Mucosa of descending colon (tissue), 3 donors: ENCODE results near the gene RBP4. TPM values are rescaled to one million over a fixed set of nuclear protein-coding genes. Genes with fewer than 3 reads are reported as not detected.

Experiments used
- ATAC-seq: fragments of 200-7000 bp; cut with Tn5 transposase; one replicate; pipeline ENCODE4 v1.9.1; 2020; ENCODE audit warnings: mild to moderate bottlenecking, moderate library complexity
- DNase-seq, 3 donors: peaks; one replicate each; pipeline ENCODE4 v3.0.0-alpha.2; 2020
- H3K36me3 ChIP-seq: fragments of 200-600 bp; one replicate; pipeline ENCODE4 v1.8.0; 2021; ENCODE audit warnings: low read depth, mild to moderate bottlenecking
- H3K4me1 ChIP-seq: fragments of 200-600 bp; one replicate; pipeline ENCODE4 v1.8.0; 2021; ENCODE audit warnings: low read depth, mild to moderate bottlenecking
- H3K4me3 ChIP-seq: fragments of 200-600 bp; one replicate; pipeline ENCODE4 v1.8.0; 2021; ENCODE audit warnings: mild to moderate bottlenecking
- H3K9me3 ChIP-seq: fragments of 200-600 bp; one replicate; pipeline ENCODE4 v1.8.0; 2021; ENCODE audit warnings: mild to moderate bottlenecking
- intact Hi-C, 2 donors: fragments of 100-400 bp; cut with DNase I in 1 of 2; cut with micrococcal nuclease in 1 of 2; formaldehyde crosslinking; loops; one replicate each; pipeline versions ENCODE4 v1.11.0 to v1.11.1; 2022; cut with DNase I, micrococcal nuclease
- total RNA-seq, 3 donors: library from RNA; stranded (reverse); fragmentation: NEBNext Ultra II Directional in 2 of 3; extraction: Animal tissue kit (Norgen Biotek cat#: 25700) in 2 of 3; gene quantifications; one replicate each; pipeline versions ENCODE4 v1.2.1 to v1.2.4, GENCODE V29; 2021 to 2023
- TF ChIP-seq, protein P1 (sequence below): fragments of 200-600 bp; IDR thresholded peaks from one replicate; pipeline ENCODE4 v1.8.0; 2022; ENCODE audit warnings: antibody characterized with exemption, mild to moderate bottlenecking
- donor health status: DM: no; HTN: no; CAD: no; lungs with moderate emphysema.
- donor health status: DM: no; HTN: no; CAD: no.
- donor health status: DM: no; HTN: yes; CAD: no.

Gene RBP4
- total RNA-seq, 3 donors from 2014 or later: 5.2 to 7.0 (median 6.6) TPM

DNA sequence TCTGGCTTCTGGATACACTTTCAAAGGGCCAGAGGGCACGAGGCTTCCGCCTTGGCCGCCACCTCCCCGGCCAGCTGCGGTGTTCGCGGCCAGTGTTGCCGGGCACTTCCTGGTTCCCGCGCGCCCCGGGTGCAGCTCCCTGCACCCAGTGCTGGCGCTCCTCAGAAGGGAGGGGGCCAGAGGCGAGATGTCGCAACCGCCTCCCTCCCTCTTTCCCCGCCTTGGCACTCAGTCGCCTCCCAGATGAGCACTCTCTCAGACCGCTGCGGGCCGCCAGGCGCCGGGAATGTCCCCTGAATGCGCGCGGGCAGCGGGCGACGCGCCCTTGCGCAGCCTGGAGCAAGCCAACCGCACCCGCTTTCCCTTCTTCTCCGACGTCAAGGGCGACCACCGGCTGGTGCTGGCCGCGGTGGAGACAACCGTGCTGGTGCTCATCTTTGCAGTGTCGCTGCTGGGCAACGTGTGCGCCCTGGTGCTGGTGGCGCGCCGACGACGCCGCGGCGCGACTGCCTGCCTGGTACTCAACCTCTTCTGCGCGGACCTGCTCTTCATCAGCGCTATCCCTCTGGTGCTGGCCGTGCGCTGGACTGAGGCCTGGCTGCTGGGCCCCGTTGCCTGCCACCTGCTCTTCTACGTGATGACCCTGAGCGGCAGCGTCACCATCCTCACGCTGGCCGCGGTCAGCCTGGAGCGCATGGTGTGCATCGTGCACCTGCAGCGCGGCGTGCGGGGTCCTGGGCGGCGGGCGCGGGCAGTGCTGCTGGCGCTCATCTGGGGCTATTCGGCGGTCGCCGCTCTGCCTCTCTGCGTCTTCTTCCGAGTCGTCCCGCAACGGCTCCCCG lies 34.4 kb downstream of the RBP4 start, which contains the start of gene FFAR4:
Gene FFAR4, plus strand, starts transcription at position 231 of the 842 bp plus-strand sequence. Its CDS starts 56 bp downstream, at position 287.
- ATAC-seq (peak; percentile 93), DNase-seq (peak; percentile 57 to 81 (median 80))
- TF ChIP-seq, protein P1, sequence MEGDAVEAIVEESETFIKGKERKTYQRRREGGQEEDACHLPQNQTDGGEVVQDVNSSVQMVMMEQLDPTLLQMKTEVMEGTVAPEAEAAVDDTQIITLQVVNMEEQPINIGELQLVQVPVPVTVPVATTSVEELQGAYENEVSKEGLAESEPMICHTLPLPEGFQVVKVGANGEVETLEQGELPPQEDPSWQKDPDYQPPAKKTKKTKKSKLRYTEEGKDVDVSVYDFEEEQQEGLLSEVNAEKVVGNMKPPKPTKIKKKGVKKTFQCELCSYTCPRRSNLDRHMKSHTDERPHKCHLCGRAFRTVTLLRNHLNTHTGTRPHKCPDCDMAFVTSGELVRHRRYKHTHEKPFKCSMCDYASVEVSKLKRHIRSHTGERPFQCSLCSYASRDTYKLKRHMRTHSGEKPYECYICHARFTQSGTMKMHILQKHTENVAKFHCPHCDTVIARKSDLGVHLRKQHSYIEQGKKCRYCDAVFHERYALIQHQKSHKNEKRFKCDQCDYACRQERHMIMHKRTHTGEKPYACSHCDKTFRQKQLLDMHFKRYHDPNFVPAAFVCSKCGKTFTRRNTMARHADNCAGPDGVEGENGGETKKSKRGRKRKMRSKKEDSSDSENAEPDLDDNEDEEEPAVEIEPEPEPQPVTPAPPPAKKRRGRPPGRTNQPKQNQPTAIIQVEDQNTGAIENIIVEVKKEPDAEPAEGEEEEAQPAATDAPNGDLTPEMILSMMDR: no peak
- H3K9me3 ChIP-seq: no peaks in the 10 kb centered on the region
- H3K36me3 ChIP-seq: no peaks in the 10 kb centered on the region
- peak within 1 kb of the TSS; percentile 11 for H3K4me3 ChIP-seq
- intact Hi-C loops: no loop called here
- H3K4me1 ChIP-seq: peaks cover 6% of the 10 kb centered on the region

DNA sequence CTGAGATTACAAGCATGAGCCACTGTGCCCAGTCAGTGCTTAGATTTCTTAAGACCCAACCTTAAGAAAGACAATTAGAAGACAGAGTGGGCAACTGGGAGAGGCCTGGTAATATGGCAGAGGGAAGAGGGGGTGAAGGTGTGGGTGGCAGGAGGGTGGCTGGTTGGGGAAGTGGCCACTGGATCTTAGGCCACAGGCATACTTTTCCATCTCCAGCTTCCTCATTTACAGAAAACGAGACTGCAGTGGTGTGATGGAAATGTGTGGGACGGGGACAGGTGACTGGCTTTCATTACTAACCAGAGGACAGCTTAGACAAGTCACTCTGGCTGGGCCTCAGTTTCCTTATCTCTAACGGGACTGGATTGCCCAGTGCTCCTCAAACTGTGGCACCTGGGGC lies 35.6 kb downstream of the RBP4 start:
- ATAC-seq (no peak), DNase-seq (no peak)
- TF ChIP-seq, protein P1: no peak
- Histone ChIP-seq H3K4me3 (no peak overlapping the region), H3K4me1 (peaks cover 6% of the 10 kb centered on the region), H3K36me3 (no peaks in the 10 kb centered on the region), H3K9me3 (no peaks in the 10 kb centered on the region)
- intact Hi-C loops: no loop called here

DNA sequence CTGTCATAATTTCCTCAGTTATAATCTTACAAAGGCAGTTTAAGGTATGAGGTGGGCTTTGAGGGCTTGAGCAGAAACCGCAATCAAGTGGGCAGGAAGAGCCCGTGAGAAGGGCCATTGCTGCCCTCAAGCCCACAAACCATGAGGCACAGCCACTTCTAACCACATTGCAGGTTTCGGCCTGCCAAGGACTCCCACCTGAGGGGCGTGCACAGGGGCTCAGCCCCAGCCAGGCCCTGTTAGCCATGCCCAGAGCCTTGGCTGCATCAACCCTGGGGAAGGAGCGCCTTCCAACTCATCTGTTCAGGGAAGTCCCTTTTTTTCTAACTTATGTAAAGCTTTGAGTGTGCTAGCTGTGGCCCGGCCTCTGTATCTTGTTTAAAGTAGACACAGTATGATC lies 40.5 kb downstream of the RBP4 start:
- no peak overlapping the region for H3K4me3 ChIP-seq
- H3K4me1 ChIP-seq: no peaks in the 10 kb centered on the region
- no peaks in the 10 kb centered on the region for H3K36me3 ChIP-seq
- TF ChIP-seq, protein P1: no peak
- intact Hi-C loops: no loop called here
- no peak for ATAC-seq
- no peak for DNase-seq
- no peaks in the 10 kb centered on the region for H3K9me3 ChIP-seq

DNA sequence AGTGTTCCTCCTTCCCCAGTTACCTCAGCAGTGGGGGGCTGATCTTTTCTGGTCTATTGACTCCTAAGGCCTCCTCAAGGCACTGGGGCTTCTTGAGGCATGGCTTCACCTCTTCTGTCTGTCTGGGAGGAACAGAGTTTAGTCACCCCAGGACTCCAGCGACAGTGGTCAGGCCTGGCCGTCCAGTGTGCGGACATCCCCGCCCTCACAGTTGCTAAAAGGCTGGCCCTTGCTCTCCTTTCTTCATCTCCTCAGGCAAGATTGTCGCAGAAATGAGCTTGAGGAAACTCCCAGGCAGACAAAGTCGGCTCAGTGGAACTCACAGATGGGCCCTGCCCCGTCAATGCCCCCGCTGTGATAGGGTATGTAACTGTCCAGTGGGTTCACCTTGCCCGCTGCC lies 41.5 kb downstream of the RBP4 start:
- intact Hi-C loops: no loop called here
- TF ChIP-seq, protein P1: no peak
- Histone ChIP-seq H3K9me3 (no peaks in the 10 kb centered on the region), H3K4me1 (peaks cover 8% of the 10 kb centered on the region), H3K4me3 (no peak overlapping the region), H3K36me3 (no peaks in the 10 kb centered on the region)
- no peak for ATAC-seq
- no peak for DNase-seq

DNA sequence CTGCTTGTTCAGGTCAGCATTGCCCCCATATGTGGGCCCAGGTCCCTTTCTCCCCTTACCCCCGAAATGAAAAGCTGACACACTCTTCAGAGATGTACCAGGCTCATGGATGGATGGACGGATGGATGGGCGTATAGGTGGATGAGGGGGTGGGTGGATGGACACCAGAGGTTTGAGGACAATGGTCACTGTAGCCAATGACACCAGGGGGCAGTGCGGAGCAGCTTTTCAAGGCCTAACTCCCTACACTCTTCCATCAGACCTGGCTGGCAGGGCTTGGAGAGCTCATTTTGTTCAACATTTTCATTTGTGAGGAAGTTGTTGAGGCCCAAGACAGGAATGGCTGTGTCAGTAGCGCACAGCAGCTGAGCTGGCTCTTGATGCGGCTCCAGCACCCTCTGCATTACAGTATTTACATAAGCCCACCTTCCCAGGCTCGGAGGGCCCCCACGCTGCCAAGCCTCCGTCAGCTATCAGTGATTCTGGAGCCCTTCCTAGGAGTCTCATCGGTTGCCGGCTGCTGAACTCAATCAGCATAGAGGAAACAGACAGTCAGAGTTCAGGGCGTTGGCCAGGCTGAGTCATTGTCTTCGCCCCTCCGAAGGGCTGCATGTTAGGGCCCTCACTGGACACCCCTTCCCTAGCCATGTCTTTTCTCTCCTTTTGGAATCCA lies 46.1 kb downstream of the RBP4 start:
- TF ChIP-seq, protein P1: peak; percentile 36
- Histone ChIP-seq H3K36me3 (no peaks in the 10 kb centered on the region), H3K4me3 (no peak overlapping the region), H3K9me3 (no peaks in the 10 kb centered on the region), H3K4me1 (peaks cover 16% of the 10 kb centered on the region)
- DNase-seq (peak; percentile 68 to 89 (median 85)), ATAC-seq (peak; percentile 85)
- intact Hi-C loops: loop anchor here in 1 of 2 donors (5.0 kb wide), 1 partner anchor 127 kb away; no protein-coding TSS in a partner anchor
